ENCODE data around the gene MALSU1.

GRCh38 chr7:23336086-23336485 lies 36.9 kb downstream of the MALSU1 start:
- TF ChIP-seq EZH2 (IDR thresholded peaks at IDR 0.05) (no peak), POLR2AphosphoS5 (IDR thresholded peaks at IDR 0.05; ENCODE audit: borderline replicate concordance, low read depth, low read length) (no peak)

All from SK-N-MC (cell line).